ENCODE results near the gene TBC1D9. TPM values are rescaled to one million over a fixed set of nuclear protein-coding genes. Genes with fewer than 3 reads are reported as not detected.

The TBC1D9 gene
- total RNA-seq, 5 donors from 2014 or later (not counting 1 experiment from before 2014, with no cell fraction given): 0.56 to 4.2 (median 1.2) TPM

GRCh38 chr4:140626661-140627376 is 129.4 kb downstream of the TBC1D9 start:
- no peaks in the 10 kb centered on the region for H3K36me3 ChIP-seq (ENCODE audit: control insufficient read depth in 2 of 2, extremely low read depth in 1 of 2, insufficient read depth in 1 of 2, low read length in 1 of 2)
- CTCF ChIA-PET: no interaction called here
- WGBS (ENCODE audit: insufficient coverage): 71% methylated on average over 1 of the region's 2 CpGs

GRCh38 chr4:140622333-140622958 is 133.7 kb downstream of the TBC1D9 start:
- Mint-ChIP-seq H3K27me3 (peaks cover 0 to 3% of the 10 kb centered on the region in 2 donors), H3K27ac (no peak overlapping the region), H3K36me3 (no peaks in the 10 kb centered on the region), H3K4me3 (no peak overlapping the region), H3K9me3 (no peaks in the 10 kb centered on the region), H3K4me1 (no peaks in the 10 kb centered on the region)
- DNase-seq (no peak), ATAC-seq (replicated peaks in 1 of 4) (no peak)
- ChIA-PET POLR2A (no interaction called here), CTCF (no interaction called here)
- H3K4me1 ChIP-seq (ENCODE audit: control insufficient read depth in 1 of 2, extremely low read depth in 1 of 2, insufficient read depth in 2 of 2, low read length in 2 of 2): no peaks in the 10 kb centered on the region
- no peak overlapping the region for H3K27ac ChIP-seq (ENCODE audit: low read length)
- H3K9me3 ChIP-seq: no peaks in the 10 kb centered on the region
- H3K27me3 ChIP-seq (replicated peaks in 1 of 2; ENCODE audit: control insufficient read depth in 2 of 2, extremely low read depth in 1 of 2, insufficient read depth in 2 of 2, low read length in 1 of 2): peaks cover 0 to 6% of the 10 kb centered on the region in 2 experiments
- WGBS (ENCODE audit: insufficient coverage): 91% methylated on average over 32 of the region's 33 CpGs
- H3K36me3 ChIP-seq (ENCODE audit: control insufficient read depth in 2 of 2, extremely low read depth in 1 of 2, insufficient read depth in 1 of 2, low read length in 1 of 2): no peaks in the 10 kb centered on the region
- no peak overlapping the region for H3K4me3 ChIP-seq (ENCODE audit: control insufficient read depth in 1 of 2, extremely low read depth in 1 of 2, low read length in 1 of 2)

More at GRCh38 chr4:140626661-140627376, 129.4 kb downstream of the TBC1D9 start:
- Mint-ChIP-seq H3K27me3 (peaks cover 0 to 5% of the 10 kb centered on the region in 2 donors), H3K4me1 (no peaks in the 10 kb centered on the region), H3K9me3 (no peaks in the 10 kb centered on the region), H3K4me3 (no peak overlapping the region), H3K27ac (no peak overlapping the region), H3K36me3 (no peaks in the 10 kb centered on the region)
- Histone ChIP-seq H3K27ac (ENCODE audit: low read length) (no peak overlapping the region), H3K27me3 (replicated peaks in 1 of 2; ENCODE audit: control insufficient read depth in 2 of 2, extremely low read depth in 1 of 2, insufficient read depth in 2 of 2, low read length in 1 of 2) (peaks cover 0 to 6% of the 10 kb centered on the region in 2 experiments), H3K4me3 (ENCODE audit: control insufficient read depth in 1 of 2, extremely low read depth in 1 of 2, low read length in 1 of 2) (no peak overlapping the region), H3K4me1 (ENCODE audit: control insufficient read depth in 1 of 2, extremely low read depth in 1 of 2, insufficient read depth in 2 of 2, low read length in 2 of 2) (no peaks in the 10 kb centered on the region), H3K9me3 (no peaks in the 10 kb centered on the region)
- DNase-seq (no peak), ATAC-seq (replicated peaks in 1 of 4) (no peak)
- POLR2A ChIA-PET: no interaction called here

- no peaks in the 10 kb centered on the region for H3K36me3 Mint-ChIP-seq
- Histone ChIP-seq H3K27me3 (replicated peaks in 1 of 2; ENCODE audit: control insufficient read depth in 2 of 2, extremely low read depth in 1 of 2, insufficient read depth in 2 of 2, low read length in 1 of 2) (peaks cover 0 to 6% of the 10 kb centered on the region in 2 experiments), H3K36me3 (ENCODE audit: control insufficient read depth in 2 of 2, extremely low read depth in 1 of 2, insufficient read depth in 1 of 2, low read length in 1 of 2) (no peaks in the 10 kb centered on the region), H3K4me3 (ENCODE audit: control insufficient read depth in 1 of 2, extremely low read depth in 1 of 2, low read length in 1 of 2) (no peak overlapping the region), H3K27ac (ENCODE audit: low read length) (no peak overlapping the region), H3K4me1 (ENCODE audit: control insufficient read depth in 1 of 2, extremely low read depth in 1 of 2, insufficient read depth in 2 of 2, low read length in 2 of 2) (no peaks in the 10 kb centered on the region), H3K9me3 (no peaks in the 10 kb centered on the region)
- H3K9me3 Mint-ChIP-seq: no peaks in the 10 kb centered on the region
- ATAC-seq (replicated peaks in 1 of 4) (no peak), DNase-seq (no peak)
- POLR2A ChIA-PET: no interaction called here
- H3K4me1 Mint-ChIP-seq: no peaks in the 10 kb centered on the region
- peaks cover 0 to 3% of the 10 kb centered on the region in 2 donors for H3K27me3 Mint-ChIP-seq
- no peak overlapping the region for H3K4me3 Mint-ChIP-seq
- WGBS (ENCODE audit: insufficient coverage): no CpG with 5 or more reads among the region's 3 CpGs
- CTCF ChIA-PET: interaction anchor here in 1 of 2 donors (1.3 kb wide), 1 partner anchor 261 kb away, joined by 4 read pairs; no protein-coding TSS in a partner anchor
- H3K27ac Mint-ChIP-seq: no peak overlapping the region
These were observed 135.0 kb downstream of the TBC1D9 start for GRCh38 chr4:140621161-140621560.

GRCh38 chr4:140617499-140618248 is 138.5 kb downstream of the TBC1D9 start:
- no peak overlapping the region for H3K27ac ChIP-seq (ENCODE audit: low read length)
- H3K9me3 ChIP-seq: no peaks in the 10 kb centered on the region
- Mint-ChIP-seq H3K27me3 (peaks cover 0 to 1% of the 10 kb centered on the region in 2 donors), H3K36me3 (no peaks in the 10 kb centered on the region), H3K27ac (no peak overlapping the region), H3K4me3 (no peak overlapping the region), H3K4me1 (no peaks in the 10 kb centered on the region), H3K9me3 (no peaks in the 10 kb centered on the region)
- H3K4me3 ChIP-seq (ENCODE audit: control insufficient read depth in 1 of 2, extremely low read depth in 1 of 2, low read length in 1 of 2): no peak overlapping the region
- H3K4me1 ChIP-seq (ENCODE audit: control insufficient read depth in 1 of 2, extremely low read depth in 1 of 2, insufficient read depth in 2 of 2, low read length in 2 of 2): no peaks in the 10 kb centered on the region
- no peak for DNase-seq
- 69% methylated on average over 4 of the region's 7 CpGs for WGBS (ENCODE audit: insufficient coverage)
- ChIA-PET POLR2A (no interaction called here), CTCF (interaction anchor here in 1 of 2 donors (0.6 kb wide), 1 partner anchor 78 kb away, joined by 3 read pairs; no protein-coding TSS in a partner anchor)
- no peaks in the 10 kb centered on the region for H3K36me3 ChIP-seq (ENCODE audit: control insufficient read depth in 2 of 2, extremely low read depth in 1 of 2, insufficient read depth in 1 of 2, low read length in 1 of 2)
- peaks cover 0 to 5% of the 10 kb centered on the region in 2 experiments for H3K27me3 ChIP-seq (replicated peaks in 1 of 2; ENCODE audit: control insufficient read depth in 2 of 2, extremely low read depth in 1 of 2, insufficient read depth in 2 of 2, low read length in 1 of 2)
- ATAC-seq (replicated peaks in 1 of 4): no peak

GRCh38 chr4:140615451-140615850 is 140.7 kb downstream of the TBC1D9 start:
- no peaks in the 10 kb centered on the region for H3K36me3 Mint-ChIP-seq
- ChIA-PET CTCF (no interaction called here), POLR2A (no interaction called here)
- no peak overlapping the region for H3K27ac Mint-ChIP-seq
- Histone ChIP-seq H3K4me3 (ENCODE audit: control insufficient read depth in 1 of 2, extremely low read depth in 1 of 2, low read length in 1 of 2) (no peak overlapping the region), H3K36me3 (ENCODE audit: control insufficient read depth in 2 of 2, extremely low read depth in 1 of 2, insufficient read depth in 1 of 2, low read length in 1 of 2) (no peaks in the 10 kb centered on the region), H3K4me1 (ENCODE audit: control insufficient read depth in 1 of 2, extremely low read depth in 1 of 2, insufficient read depth in 2 of 2, low read length in 2 of 2) (no peaks in the 10 kb centered on the region), H3K27ac (ENCODE audit: low read length) (no peak overlapping the region), H3K9me3 (no peaks in the 10 kb centered on the region), H3K27me3 (replicated peaks in 1 of 2; ENCODE audit: control insufficient read depth in 2 of 2, extremely low read depth in 1 of 2, insufficient read depth in 2 of 2, low read length in 1 of 2) (no peaks in the 10 kb centered on the region)
- no peak for DNase-seq
- peaks cover 0 to 1% of the 10 kb centered on the region in 2 donors for H3K27me3 Mint-ChIP-seq
- H3K4me1 Mint-ChIP-seq: no peaks in the 10 kb centered on the region
- H3K9me3 Mint-ChIP-seq: no peaks in the 10 kb centered on the region
- no peak for ATAC-seq (replicated peaks in 1 of 4)
- no peak overlapping the region for H3K4me3 Mint-ChIP-seq
- WGBS (ENCODE audit: insufficient coverage): 100% methylated on average over 1 of the region's 1 CpG

GRCh38 chr4:140612357-140612756 is 143.8 kb downstream of the TBC1D9 start:
- H3K4me1 ChIP-seq (ENCODE audit: control insufficient read depth in 1 of 2, extremely low read depth in 1 of 2, insufficient read depth in 2 of 2, low read length in 2 of 2): no peaks in the 10 kb centered on the region
- no peak overlapping the region for H3K27ac ChIP-seq (ENCODE audit: low read length)
- Mint-ChIP-seq H3K9me3 (no peaks in the 10 kb centered on the region), H3K36me3 (no peaks in the 10 kb centered on the region), H3K27me3 (peaks cover 0 to 8% of the 10 kb centered on the region in 2 donors), H3K27ac (no peak overlapping the region), H3K4me3 (no peak overlapping the region), H3K4me1 (no peaks in the 10 kb centered on the region)
- no peaks in the 10 kb centered on the region for H3K36me3 ChIP-seq (ENCODE audit: control insufficient read depth in 2 of 2, extremely low read depth in 1 of 2, insufficient read depth in 1 of 2, low read length in 1 of 2)
- DNase-seq (no peak), ATAC-seq (replicated peaks in 1 of 4) (no peak)
- WGBS (ENCODE audit: insufficient coverage): no CpG with 5 or more reads among the region's 1 CpG
- H3K9me3 ChIP-seq: no peaks in the 10 kb centered on the region
- no peak overlapping the region for H3K4me3 ChIP-seq (ENCODE audit: control insufficient read depth in 1 of 2, extremely low read depth in 1 of 2, low read length in 1 of 2)
- POLR2A ChIA-PET: no interaction called here
- CTCF ChIA-PET: no interaction called here
- peaks cover 0 to 2% of the 10 kb centered on the region in 2 experiments for H3K27me3 ChIP-seq (replicated peaks in 1 of 2; ENCODE audit: control insufficient read depth in 2 of 2, extremely low read depth in 1 of 2, insufficient read depth in 2 of 2, low read length in 1 of 2)
